Muscle layer of duodenum (tissue), 2 donors: ENCODE results near the gene OPCML.
A peak's percentile ranks its signal among the peaks of the same experiment; 100 is the strongest.

Experiments
- H3K27ac ChIP-seq: one replicate; pipeline ENCODE4 v1.7.0; 2013; ENCODE audit warnings: mild to moderate bottlenecking, low read length
- H3K27me3 ChIP-seq: one replicate; pipeline ENCODE4 v1.7.0; 2013; ENCODE audit warnings: low read depth, mild to moderate bottlenecking, control low read depth, low read length
- H3K36me3 ChIP-seq, 2 donors: one replicate each; pipeline ENCODE4 v1.7.0; 2013; ENCODE audit warnings: low read length in 2 of 2, control low read depth in 1 of 2, mild to moderate bottlenecking in 1 of 2; ENCODE audit not compliant: insufficient read depth in 2 of 2, control insufficient read depth in 1 of 2
- H3K4me1 ChIP-seq, 2 donors: one replicate each; pipeline ENCODE4 v1.7.0; 2013; ENCODE audit warnings: low read length in 2 of 2, mild to moderate bottlenecking in 2 of 2, control low read depth in 1 of 2, moderate library complexity in 1 of 2; ENCODE audit not compliant: insufficient read depth in 2 of 2, control insufficient read depth in 1 of 2
- H3K4me3 ChIP-seq, 2 donors: one replicate each; pipeline ENCODE4 v1.7.0; 2013; ENCODE audit warnings: low read length in 2 of 2, low read depth in 1 of 2, mild to moderate bottlenecking in 1 of 2
- H3K9me3 ChIP-seq, 2 donors: one replicate each; pipeline ENCODE4 v1.7.0; 2013; ENCODE audit warnings: low read length in 2 of 2, control low read depth in 1 of 2, mild to moderate bottlenecking in 1 of 2; ENCODE audit not compliant: control insufficient read depth in 1 of 2
- donor health status: healthy.

Gene OPCML

GRCh38 chr11:133078591-133079404 is 453.5 kb downstream of the OPCML start:
- H3K36me3 ChIP-seq, result no peaks in the 10 kb centered on the region
- no peaks in the 10 kb centered on the region for H3K27me3 ChIP-seq
- no peak overlapping the region for H3K27ac ChIP-seq
- H3K4me3 ChIP-seq, result no peak overlapping the region
- peaks cover 0 to 10% of the 10 kb centered on the region in 2 donors for H3K4me1 ChIP-seq
- H3K9me3 ChIP-seq, result no peaks in the 10 kb centered on the region

- Histone ChIP-seq H3K4me3 (no peak overlapping the region), H3K27ac (no peak overlapping the region), H3K27me3 (no peaks in the 10 kb centered on the region), H3K9me3 (no peaks in the 10 kb centered on the region), H3K36me3 (no peaks in the 10 kb centered on the region), H3K4me1 (peaks cover 0 to 3% of the 10 kb centered on the region in 2 donors)
Measured at GRCh38 chr11:133078012-133078411, 454.3 kb downstream of the OPCML start.

- Histone ChIP-seq H3K4me3 (no peak overlapping the region), H3K27me3 (no peaks in the 10 kb centered on the region), H3K27ac (no peak overlapping the region), H3K9me3 (no peaks in the 10 kb centered on the region), H3K36me3 (no peaks in the 10 kb centered on the region), H3K4me1 (no peaks in the 10 kb centered on the region)
Measured at GRCh38 chr11:133075351-133075750, 456.9 kb downstream of the OPCML start.

- Histone ChIP-seq H3K9me3 (no peaks in the 10 kb centered on the region), H3K4me1 (no peaks in the 10 kb centered on the region), H3K4me3 (no peak overlapping the region), H3K27ac (no peak overlapping the region), H3K36me3 (no peaks in the 10 kb centered on the region), H3K27me3 (no peaks in the 10 kb centered on the region)
Measured at GRCh38 chr11:133072858-133073582, 459.3 kb downstream of the OPCML start.

GRCh38 chr11:133072378-133072777 is 459.9 kb downstream of the OPCML start:
- H3K27ac ChIP-seq, result no peak overlapping the region
- H3K9me3 ChIP-seq, result no peaks in the 10 kb centered on the region
- H3K27me3 ChIP-seq, result no peaks in the 10 kb centered on the region
- H3K4me1 ChIP-seq, result no peaks in the 10 kb centered on the region
- H3K4me3 ChIP-seq, result no peak overlapping the region
- H3K36me3 ChIP-seq, result no peaks in the 10 kb centered on the region

- Histone ChIP-seq H3K4me3 (no peak overlapping the region), H3K9me3 (no peaks in the 10 kb centered on the region), H3K36me3 (no peaks in the 10 kb centered on the region), H3K4me1 (no peaks in the 10 kb centered on the region), H3K27me3 (no peaks in the 10 kb centered on the region), H3K27ac (no peak overlapping the region)
Measured at GRCh38 chr11:133070791-133071190, 461.5 kb downstream of the OPCML start.

- no peaks in the 10 kb centered on the region for H3K4me1 ChIP-seq
- no peak overlapping the region for H3K27ac ChIP-seq
- no peak overlapping the region for H3K4me3 ChIP-seq
- no peaks in the 10 kb centered on the region for H3K36me3 ChIP-seq
- no peaks in the 10 kb centered on the region for H3K9me3 ChIP-seq
- no peaks in the 10 kb centered on the region for H3K27me3 ChIP-seq
Measured at GRCh38 chr11:133070021-133070713, 462.1 kb downstream of the OPCML start.

GRCh38 chr11:133065847-133066485 is 466.3 kb downstream of the OPCML start:
- H3K9me3 ChIP-seq, result no peaks in the 10 kb centered on the region
- peaks cover 3% of the 10 kb centered on the region for H3K27me3 ChIP-seq
- no peak overlapping the region for H3K4me3 ChIP-seq
- no peaks in the 10 kb centered on the region for H3K36me3 ChIP-seq
- no peak overlapping the region for H3K27ac ChIP-seq
- no peaks in the 10 kb centered on the region for H3K4me1 ChIP-seq

GRCh38 chr11:133064961-133065360 is 467.3 kb downstream of the OPCML start:
- Histone ChIP-seq H3K27me3 (peaks cover 3% of the 10 kb centered on the region), H3K27ac (no peak overlapping the region), H3K9me3 (no peaks in the 10 kb centered on the region), H3K4me1 (no peaks in the 10 kb centered on the region), H3K4me3 (peak overlapping the region; percentile 43 to 66), H3K36me3 (no peaks in the 10 kb centered on the region)

- Histone ChIP-seq H3K36me3 (no peaks in the 10 kb centered on the region), H3K9me3 (no peaks in the 10 kb centered on the region), H3K27ac (no peak overlapping the region), H3K4me1 (no peaks in the 10 kb centered on the region), H3K4me3 (peak overlapping the region; percentile 43 to 66), H3K27me3 (peaks cover 3% of the 10 kb centered on the region)
Measured at GRCh38 chr11:133064152-133064877, 468.0 kb downstream of the OPCML start.
